Neural cell (in vitro differentiated cells): Measurements from ENCODE around the gene SEL1L3. TPM values are rescaled to one million over a fixed set of nuclear protein-coding genes. Genes with fewer than 3 reads are reported as not detected.

Experiments used
- H2AFZ ChIP-seq: fragments of 200-600, 300-800 bp; sonication (generic), shearing (Covaris generic); 2 replicates; pipeline ENCODE4 v1.6.0; 2014; ENCODE audit warnings: low read depth, mild to moderate bottlenecking, antibody characterized with exemption, low read length, moderate library complexity
- H3F3A ChIP-seq: fragments of 200-600 bp; shearing (Covaris generic); 2 replicates; pipeline ENCODE4 v1.6.1; 2016; ENCODE audit warnings: mild to moderate bottlenecking, moderate library complexity, mixed read lengths, antibody characterized with exemption, low read length; ENCODE audit not compliant: insufficient read depth, poor library complexity, severe bottlenecking
- H3K27ac ChIP-seq: fragments of 200-600, 300-800 bp; sonication (generic), shearing (Covaris generic); 2 replicates; pipeline ENCODE4 v1.5.1; 2014; ENCODE audit warnings: mild to moderate bottlenecking, low read length, moderate library complexity
- H3K27me3 ChIP-seq: fragments of 300-800, 200-600 bp; sonication (generic), shearing (Covaris generic); 2 replicates; pipeline ENCODE4 v1.6.0; 2014; ENCODE audit warnings: mild to moderate bottlenecking, low read depth, low read length, moderate library complexity; ENCODE audit not compliant: insufficient read depth
- H3K36me3 ChIP-seq: fragments of 300-800, 200-600 bp; sonication (generic), shearing (Covaris generic); 2 replicates; pipeline ENCODE4 v1.5.1; 2014; ENCODE audit warnings: mild to moderate bottlenecking, antibody characterized with exemption, low read length, moderate library complexity; ENCODE audit not compliant: insufficient read depth
- H3K4me2 ChIP-seq: fragments of 300-800, 200-600 bp; sonication (generic), shearing (Covaris generic); 2 replicates; pipeline ENCODE4 v1.6.0; 2014; ENCODE audit warnings: mild to moderate bottlenecking, low read length
- H3K4me3 ChIP-seq: fragments of 300-800, 200-600 bp; sonication (generic), shearing (Covaris generic); 2 replicates; pipeline ENCODE4 v1.5.1; 2014; ENCODE audit warnings: mild to moderate bottlenecking, low read length, moderate library complexity
- H3K79me2 ChIP-seq: fragments of 200-600 bp; shearing (Covaris generic); replicated peaks from 2 replicates; pipeline ENCODE4 v1.6.0; 2014; ENCODE audit warnings: mild to moderate bottlenecking, low read length, moderate library complexity; ENCODE audit not compliant: insufficient read depth
- H3K9ac ChIP-seq: fragments of 300-800, 200-600 bp; sonication (generic), shearing (Covaris generic); 2 replicates; pipeline ENCODE4 v1.6.1; 2016; ENCODE audit warnings: mild to moderate bottlenecking, low read length, mixed read lengths
- H3K9me2 ChIP-seq: fragments of 200-600 bp; shearing (Covaris generic); 2 replicates; pipeline ENCODE4 v1.6.1; 2016; ENCODE audit warnings: mild to moderate bottlenecking, low read length, mixed read lengths; ENCODE audit not compliant: insufficient read depth
- H3K9me3 ChIP-seq: fragments of 200-600, 300-800 bp; sonication (generic), shearing (Covaris generic); 2 replicates; pipeline ENCODE4 v1.6.1; 2016; ENCODE audit warnings: mild to moderate bottlenecking, mixed run types, low read length, moderate library complexity, mixed read lengths
- H4K20me1 ChIP-seq: fragments of 200-600 bp; shearing (Covaris generic); 2 replicates; pipeline ENCODE4 v1.6.1; 2016; ENCODE audit warnings: mild to moderate bottlenecking, mixed run types; ENCODE audit not compliant: insufficient read depth
- CTCF ChIP-seq: fragments of 450-650 bp; IDR thresholded peaks from 2 replicates; pipeline ENCODE4 v1.5.1; 2014; ENCODE audit warnings: antibody characterized with exemption, mild to moderate bottlenecking, moderate library complexity; ENCODE audit not compliant: poor library complexity, severe bottlenecking
- EP300 ChIP-seq: fragments of 450-650 bp; conservative IDR thresholded peaks from 2 replicates; pipeline ENCODE4 v1.6.1; 2014; ENCODE audit warnings: antibody characterized with exemption, mild to moderate bottlenecking, moderate library complexity; ENCODE audit not compliant: poor library complexity, severe bottlenecking
- EZH2 ChIP-seq: fragments of 200-600, 300-800 bp; shearing (Covaris generic), sonication (generic); IDR thresholded peaks from 2 replicates; pipeline ENCODE4 v1.6.1; 2014; ENCODE audit warnings: antibody characterized with exemption, low read length, borderline replicate concordance, mild to moderate bottlenecking; ENCODE audit not compliant: insufficient read depth, poor library complexity, severe bottlenecking
- MXI1 ChIP-seq: fragments of 450-650 bp; conservative IDR thresholded peaks from 2 replicates; pipeline ENCODE4 v1.6.1; 2014; ENCODE audit warnings: antibody characterized with exemption, mild to moderate bottlenecking; ENCODE audit not compliant: poor library complexity, severe bottlenecking
- POLR2AphosphoS5 ChIP-seq: IDR thresholded peaks from 2 replicates; pipeline ENCODE4 v1.6.1; 2012
- RAD21 ChIP-seq: fragments of 450-650 bp; conservative IDR thresholded peaks from 2 replicates; pipeline ENCODE4 v1.6.1; 2014; ENCODE audit warnings: antibody characterized with exemption, mild to moderate bottlenecking, moderate library complexity
- REST ChIP-seq: IDR thresholded peaks from 2 replicates; pipeline ENCODE4 v1.6.1; 2012; ENCODE audit warnings: borderline replicate concordance
- SMC3 ChIP-seq: fragments of 450-650 bp; conservative IDR thresholded peaks from 2 replicates; pipeline ENCODE4 v1.6.1; 2014; ENCODE audit warnings: antibody characterized with exemption, mild to moderate bottlenecking, moderate library complexity; ENCODE audit not compliant: poor library complexity
- TAF1 ChIP-seq: IDR thresholded peaks from 2 replicates; pipeline ENCODE4 v1.6.1; 2012; ENCODE audit warnings: low read depth
- polyA plus RNA-seq: library from polyadenylated mRNA; depleted of rRNA; stranded (reverse); fragments of >200 nt; gene quantifications from 2 replicates; pipeline ENCODE4 v1.2.3, GENCODE V29; 2014

The SEL1L3 gene
- polyA plus RNA-seq, 1 donor from 2014 or later: 2.0 TPM

GRCh38 chr4:25704516-25704915 is 158.3 kb downstream of the SEL1L3 start:
- H3F3A ChIP-seq: no peaks in the 10 kb centered on the region
- no peaks in the 10 kb centered on the region for H4K20me1 ChIP-seq
- no peaks in the 10 kb centered on the region for H3K79me2 ChIP-seq
- no peak overlapping the region for H3K4me2 ChIP-seq
- H3K9ac ChIP-seq: no peak overlapping the region
- H3K9me2 ChIP-seq: no peaks in the 10 kb centered on the region
- no peak overlapping the region for H3K4me3 ChIP-seq
- no peak for TF ChIP-seq RAD21
- no peak for TF ChIP-seq EP300
- TF ChIP-seq MXI1: no peak
- TF ChIP-seq CTCF: no peak
- H2AFZ ChIP-seq: no peak overlapping the region
- H3K36me3 ChIP-seq: no peaks in the 10 kb centered on the region
- no peaks in the 10 kb centered on the region for H3K27me3 ChIP-seq
- H3K9me3 ChIP-seq: no peaks in the 10 kb centered on the region
- no peak overlapping the region for H3K27ac ChIP-seq

- H4K20me1 ChIP-seq: no peaks in the 10 kb centered on the region
- no peaks in the 10 kb centered on the region for H3K36me3 ChIP-seq
- H3K9me3 ChIP-seq: no peaks in the 10 kb centered on the region
- no peaks in the 10 kb centered on the region for H3F3A ChIP-seq
- no peak overlapping the region for H3K27ac ChIP-seq
- no peak overlapping the region for H3K9ac ChIP-seq
- no peak overlapping the region for H3K4me3 ChIP-seq
- no peaks in the 10 kb centered on the region for H3K27me3 ChIP-seq
- no peak for TF ChIP-seq EZH2
- no peak overlapping the region for H3K4me2 ChIP-seq
- H3K9me2 ChIP-seq: no peaks in the 10 kb centered on the region
- no peak overlapping the region for H2AFZ ChIP-seq
- H3K79me2 ChIP-seq: no peaks in the 10 kb centered on the region
These were observed 158.9 kb downstream of the SEL1L3 start for GRCh38 chr4:25703731-25704388.

- Histone ChIP-seq H3K9me3 (no peaks in the 10 kb centered on the region), H3K27ac (no peak overlapping the region), H4K20me1 (no peaks in the 10 kb centered on the region), H3K27me3 (no peaks in the 10 kb centered on the region), H3K9me2 (no peaks in the 10 kb centered on the region), H3F3A (no peaks in the 10 kb centered on the region), H3K79me2 (no peaks in the 10 kb centered on the region), H3K4me2 (no peak overlapping the region), H3K36me3 (no peaks in the 10 kb centered on the region), H3K9ac (no peak overlapping the region), H3K4me3 (no peak overlapping the region), H2AFZ (no peak overlapping the region)
- TF ChIP-seq REST (no peak), RAD21 (no peak), CTCF (no peak), EZH2 (no peak), POLR2AphosphoS5 (no peak), EP300 (no peak), TAF1 (no peak), MXI1 (no peak), SMC3 (no peak)
These were observed 159.9 kb downstream of the SEL1L3 start for GRCh38 chr4:25702848-25703247.
